Measurements from ENCODE around the gene PIAS3. TPM values are rescaled to one million over a fixed set of nuclear protein-coding genes. Genes with fewer than 3 reads are reported as not detected.

PIAS3 gene
- 15.0 and 16.5 TPM in 2 replicates for polyA plus RNA-seq
- 10.2 and 12.4 TPM in 2 replicates for polyA minus RNA-seq

DNA sequence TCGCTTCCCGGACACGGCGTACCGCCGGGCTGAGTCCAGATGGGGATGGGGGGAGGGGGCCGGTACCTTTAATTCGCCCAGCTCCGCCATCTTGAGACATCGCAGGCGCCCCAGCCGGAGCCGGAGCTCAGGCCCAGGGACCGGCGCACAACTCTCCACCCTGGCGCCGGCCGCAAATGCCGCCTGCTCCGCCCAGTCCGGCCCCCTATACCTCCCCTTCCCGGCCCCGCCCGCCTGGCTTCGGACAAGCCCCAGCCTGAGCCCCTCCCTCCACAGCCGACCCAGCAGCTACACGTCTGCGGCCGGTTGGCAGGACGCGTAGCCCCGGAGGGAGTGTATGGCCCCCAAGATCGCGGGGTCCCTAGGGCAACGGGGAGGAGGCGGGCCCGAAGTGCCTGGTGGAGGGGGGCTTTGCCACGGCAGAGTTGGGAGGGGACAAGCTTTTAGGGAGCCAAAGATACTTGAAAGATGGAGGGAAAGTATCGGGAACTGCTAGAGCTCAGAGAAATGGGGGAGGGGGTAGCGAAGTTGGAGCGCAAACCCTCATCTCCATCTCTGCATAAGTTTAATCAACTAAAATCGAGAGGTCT lies at the start of gene PIAS3:
Gene PIAS3 (minus strand): TSS at position 181 of the 590 bp plus-strand sequence. CDS start 91 bp downstream, at position 90.
- Histone ChIP-seq H3K9me2 (ENCODE audit: insufficient read depth, low read length) (no peaks in the 10 kb centered on the region), H3F3A (ENCODE audit: insufficient read depth, low read length, poor library complexity, severe bottlenecking) (no peaks in the 10 kb centered on the region), H4K20me1 (ENCODE audit: insufficient read depth) (no peaks in the 10 kb centered on the region), H3K27ac (ENCODE audit: low read length) (peak within 1 kb of the TSS; percentile 68), H2AFZ (ENCODE audit: low read depth, low read length) (peak within 1 kb of the TSS; percentile 74), H3K4me3 (ENCODE audit: low read length) (peak within 1 kb of the TSS; percentile 94), H3K36me3 (ENCODE audit: insufficient read depth, low read length) (no peaks in the 10 kb centered on the region), H3K27me3 (ENCODE audit: insufficient read depth, low read depth, low read length) (no peaks in the 10 kb centered on the region), H3K9ac (ENCODE audit: low read length) (peak within 1 kb of the TSS; percentile 81), H3K79me2 (replicated peaks; ENCODE audit: insufficient read depth, low read length) (peaks cover 5% of the 10 kb centered on the region), H3K4me2 (ENCODE audit: low read length) (peak within 1 kb of the TSS; percentile 47), H3K9me3 (ENCODE audit: low read length) (no peaks in the 10 kb centered on the region)
- TF ChIP-seq TAF1 (IDR thresholded peaks at IDR 0.05; ENCODE audit: low read depth): peak; percentile 72
- TF ChIP-seq MXI1 (conservative IDR thresholded peaks at IDR 0.05; ENCODE audit: poor library complexity, severe bottlenecking): peak; percentile 5
- no peak for TF ChIP-seq CTCF (IDR thresholded peaks at IDR 0.05; ENCODE audit: poor library complexity, severe bottlenecking)

- Histone ChIP-seq H3K4me3 (ENCODE audit: low read length) (no peak overlapping the region), H3K9me2 (ENCODE audit: insufficient read depth, low read length) (no peaks in the 10 kb centered on the region), H3K27ac (ENCODE audit: low read length) (no peak overlapping the region), H3K79me2 (replicated peaks; ENCODE audit: insufficient read depth, low read length) (no peaks in the 10 kb centered on the region), H4K20me1 (ENCODE audit: insufficient read depth) (no peaks in the 10 kb centered on the region), H3K4me2 (ENCODE audit: low read length) (no peak overlapping the region), H2AFZ (ENCODE audit: low read depth, low read length) (no peak overlapping the region), H3K9me3 (ENCODE audit: low read length) (no peaks in the 10 kb centered on the region), H3F3A (ENCODE audit: insufficient read depth, low read length, poor library complexity, severe bottlenecking) (no peaks in the 10 kb centered on the region), H3K27me3 (ENCODE audit: insufficient read depth, low read depth, low read length) (no peaks in the 10 kb centered on the region), H3K36me3 (ENCODE audit: insufficient read depth, low read length) (no peaks in the 10 kb centered on the region), H3K9ac (ENCODE audit: low read length) (no peak overlapping the region)
- TF ChIP-seq MXI1 (conservative IDR thresholded peaks at IDR 0.05; ENCODE audit: poor library complexity, severe bottlenecking): no peak
- TF ChIP-seq EP300 (conservative IDR thresholded peaks at IDR 0.05; ENCODE audit: poor library complexity, severe bottlenecking): no peak
- TF ChIP-seq SMC3 (conservative IDR thresholded peaks at IDR 0.05; ENCODE audit: poor library complexity): no peak
- no peak for TF ChIP-seq CTCF (IDR thresholded peaks at IDR 0.05; ENCODE audit: poor library complexity, severe bottlenecking)
- TF ChIP-seq EZH2 (IDR thresholded peaks at IDR 0.05; ENCODE audit: borderline replicate concordance, insufficient read depth, low read length, poor library complexity, severe bottlenecking): no peak
- TF ChIP-seq RAD21 (conservative IDR thresholded peaks at IDR 0.05): no peak
- TF ChIP-seq, protein P1, sequence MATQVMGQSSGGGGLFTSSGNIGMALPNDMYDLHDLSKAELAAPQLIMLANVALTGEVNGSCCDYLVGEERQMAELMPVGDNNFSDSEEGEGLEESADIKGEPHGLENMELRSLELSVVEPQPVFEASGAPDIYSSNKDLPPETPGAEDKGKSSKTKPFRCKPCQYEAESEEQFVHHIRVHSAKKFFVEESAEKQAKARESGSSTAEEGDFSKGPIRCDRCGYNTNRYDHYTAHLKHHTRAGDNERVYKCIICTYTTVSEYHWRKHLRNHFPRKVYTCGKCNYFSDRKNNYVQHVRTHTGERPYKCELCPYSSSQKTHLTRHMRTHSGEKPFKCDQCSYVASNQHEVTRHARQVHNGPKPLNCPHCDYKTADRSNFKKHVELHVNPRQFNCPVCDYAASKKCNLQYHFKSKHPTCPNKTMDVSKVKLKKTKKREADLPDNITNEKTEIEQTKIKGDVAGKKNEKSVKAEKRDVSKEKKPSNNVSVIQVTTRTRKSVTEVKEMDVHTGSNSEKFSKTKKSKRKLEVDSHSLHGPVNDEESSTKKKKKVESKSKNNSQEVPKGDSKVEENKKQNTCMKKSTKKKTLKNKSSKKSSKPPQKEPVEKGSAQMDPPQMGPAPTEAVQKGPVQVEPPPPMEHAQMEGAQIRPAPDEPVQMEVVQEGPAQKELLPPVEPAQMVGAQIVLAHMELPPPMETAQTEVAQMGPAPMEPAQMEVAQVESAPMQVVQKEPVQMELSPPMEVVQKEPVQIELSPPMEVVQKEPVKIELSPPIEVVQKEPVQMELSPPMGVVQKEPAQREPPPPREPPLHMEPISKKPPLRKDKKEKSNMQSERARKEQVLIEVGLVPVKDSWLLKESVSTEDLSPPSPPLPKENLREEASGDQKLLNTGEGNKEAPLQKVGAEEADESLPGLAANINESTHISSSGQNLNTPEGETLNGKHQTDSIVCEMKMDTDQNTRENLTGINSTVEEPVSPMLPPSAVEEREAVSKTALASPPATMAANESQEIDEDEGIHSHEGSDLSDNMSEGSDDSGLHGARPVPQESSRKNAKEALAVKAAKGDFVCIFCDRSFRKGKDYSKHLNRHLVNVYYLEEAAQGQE (IDR thresholded peaks at IDR 0.05; ENCODE audit: borderline replicate concordance): no peak
- no peak for TF ChIP-seq TAF1 (IDR thresholded peaks at IDR 0.05; ENCODE audit: low read depth)
- no peak for TF ChIP-seq POLR2AphosphoS5 (IDR thresholded peaks at IDR 0.05)
Measured at GRCh38 chr1:145908653-145909052, 49.8 kb upstream of the PIAS3 start.

Measured in neural cell (in vitro differentiated cells).